HepG2 (cell line): ENCODE data around the gene SLC23A2. TPM values are rescaled to one million over a fixed set of nuclear protein-coding genes. Genes with fewer than 3 reads are reported as not detected.

Source experiments
- CENPT ChIP-seq: sonication (generic); formaldehyde crosslinking; IDR thresholded peaks from 2 replicates; pipeline ENCODE4 v1.8.0; 2022; ENCODE audit warnings: low read depth, mild to moderate bottlenecking, moderate library complexity, missing genetic modification reagents
- DMTF1 ChIP-seq: sonication (generic); formaldehyde crosslinking; IDR thresholded peaks from 2 replicates; pipeline ENCODE4 v1.4.0; 2020; ENCODE audit warnings: mild to moderate bottlenecking, missing genetic modification reagents
- HIVEP1 ChIP-seq: sonication (generic); formaldehyde crosslinking; IDR thresholded peaks from 2 replicates; pipeline ENCODE4 v1.4.0; 2020; ENCODE audit warnings: mild to moderate bottlenecking, missing genetic modification reagents
- HMGA1 ChIP-seq: sonication (generic); formaldehyde crosslinking; conservative IDR thresholded peaks from 2 replicates; pipeline ENCODE4 v1.4.0; 2020; ENCODE audit warnings: missing genetic modification reagents
- IRF2 ChIP-seq: IDR thresholded peaks from 2 replicates; pipeline ENCODE4 v1.6.1; 2018; ENCODE audit warnings: missing genetic modification reagents, missing compliant biosample characterization
- KLF16 ChIP-seq, 2 experiments: sonication (generic) in 1 of 2; formaldehyde crosslinking in 1 of 2; IDR thresholded peaks; 2 replicates each; pipeline versions ENCODE4 v1.6.1 to v1.8.0; 2016 to 2023; ENCODE audit warnings: missing genetic modification reagents in 2 of 2, missing compliant biosample characterization in 1 of 2
- MLLT10 ChIP-seq: sonication (generic); formaldehyde crosslinking; IDR thresholded peaks from 2 replicates; pipeline ENCODE4 v1.4.0; 2020; ENCODE audit warnings: missing genetic modification reagents
- PAXIP1 ChIP-seq: sonication (generic); formaldehyde crosslinking; conservative IDR thresholded peaks from 2 replicates; pipeline ENCODE4 v1.4.0; 2020; ENCODE audit warnings: mild to moderate bottlenecking, missing genetic modification reagents, moderate library complexity
- ZHX2 ChIP-seq, 2 experiments: sonication (generic) in 1 of 2; formaldehyde crosslinking in 1 of 2; IDR thresholded peaks; 2 replicates each; pipeline versions ENCODE4 v1.6.1 to v1.9.0; 2014 to 2022; ENCODE audit warnings: antibody characterized with exemption in 1 of 2, borderline replicate concordance in 1 of 2, inconsistent platforms in 1 of 2, low read depth in 1 of 2, missing genetic modification reagents in 1 of 2
- ZNF17 ChIP-seq: sonication (generic); formaldehyde crosslinking; IDR thresholded peaks from 2 replicates; pipeline ENCODE4 v1.5.0; 2020; ENCODE audit warnings: mild to moderate bottlenecking, missing genetic modification reagents
- ZNF414 ChIP-seq: sonication (generic); formaldehyde crosslinking; IDR thresholded peaks from 2 replicates; pipeline ENCODE4 v1.5.0; 2020; ENCODE audit warnings: missing genetic modification reagents
- ZNF543 ChIP-seq: sonication (generic); formaldehyde crosslinking; IDR thresholded peaks from 2 replicates; pipeline ENCODE4 v1.4.0; 2020; ENCODE audit warnings: mild to moderate bottlenecking, missing genetic modification reagents
- ZNF839 ChIP-seq: sonication (generic); formaldehyde crosslinking; IDR thresholded peaks from 2 replicates; pipeline ENCODE4 v1.4.0; 2020; ENCODE audit warnings: missing genetic modification reagents, mild to moderate bottlenecking, borderline replicate concordance
- polyA plus RNA-seq, 8 experiments: library from polyadenylated mRNA; depleted of rRNA in 3 of 8; stranded (reverse) in 7 of 8; unstranded in 1 of 8; fragments of >200 nt; fragmentation: Illumina TruSeq in 4 of 8; extraction: Trizol in 4 of 8; gene quantifications; 2 replicates each; pipeline versions ENCODE4 v1.2.1 to v1.2.3, GENCODE V29; 2011 to 2016; ENCODE audit warnings: low read depth in 4 of 8, missing spikeins in 1 of 8, mixed read lengths in 1 of 8; ENCODE audit not compliant: insufficient read depth in 1 of 8
- total RNA-seq, 5 experiments: library from RNA; depleted of rRNA; stranded (reverse); fragments of >200 nt; fragmentation: Illumina TruSeq; extraction: Trizol; gene quantifications; 2 replicates each; pipeline ENCODE4 v1.2.3, GENCODE V29; 2016; ENCODE audit warnings: low read depth in 1 of 5
- TF ChIP-seq, protein P1 (sequence below): sonication (generic); formaldehyde crosslinking; IDR thresholded peaks from 2 replicates; pipeline ENCODE4 v1.5.0; 2020; ENCODE audit warnings: missing genetic modification reagents

Gene SLC23A2
- total and polyA plus RNA-seq, 2 of the 13 experiments (the other 11 are each of a cell fraction or from before 2014, with no cell fraction given): 42.2 to 51.2 TPM

DNA sequence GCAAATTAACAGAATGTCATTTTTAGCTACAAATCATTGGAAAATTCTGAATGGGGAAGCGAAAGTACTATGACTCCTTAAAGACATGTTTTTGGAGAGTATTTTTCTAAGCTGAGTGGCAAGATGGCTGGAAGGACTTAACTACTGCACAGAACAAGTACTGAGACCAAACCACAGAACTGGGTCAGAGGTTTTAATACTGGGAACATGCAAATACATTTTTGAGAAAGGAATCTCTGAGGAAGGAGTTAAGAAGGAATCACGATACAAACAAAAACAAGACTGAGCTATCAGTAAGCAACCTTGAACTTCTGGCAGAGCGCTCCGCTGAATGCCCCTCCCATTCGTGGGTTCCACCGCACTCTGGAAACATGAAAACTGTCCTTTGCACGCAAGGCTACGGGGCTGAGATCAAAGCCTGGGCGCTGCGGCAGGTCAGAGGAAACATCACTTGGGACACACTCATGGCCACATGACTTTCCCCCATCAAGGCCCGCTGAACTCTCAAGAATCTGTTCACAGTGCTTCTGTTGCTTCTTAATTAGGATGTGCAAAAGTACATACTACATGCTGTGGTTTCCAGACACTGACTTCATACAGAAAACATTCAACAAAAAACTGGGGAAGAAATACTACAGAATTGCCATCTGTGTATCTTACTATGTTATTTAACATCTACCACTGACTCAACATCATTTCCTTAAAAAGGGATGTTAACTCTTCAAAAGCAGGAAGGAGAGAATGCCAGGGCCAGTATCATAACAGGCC, 27.8 kb downstream of the SLC23A2 start (continued):
- TF ChIP-seq PAXIP1 (CRISPR knock-in tag): peak; percentile 98
- no peak for TF ChIP-seq DMTF1
- TF ChIP-seq, protein P1, sequence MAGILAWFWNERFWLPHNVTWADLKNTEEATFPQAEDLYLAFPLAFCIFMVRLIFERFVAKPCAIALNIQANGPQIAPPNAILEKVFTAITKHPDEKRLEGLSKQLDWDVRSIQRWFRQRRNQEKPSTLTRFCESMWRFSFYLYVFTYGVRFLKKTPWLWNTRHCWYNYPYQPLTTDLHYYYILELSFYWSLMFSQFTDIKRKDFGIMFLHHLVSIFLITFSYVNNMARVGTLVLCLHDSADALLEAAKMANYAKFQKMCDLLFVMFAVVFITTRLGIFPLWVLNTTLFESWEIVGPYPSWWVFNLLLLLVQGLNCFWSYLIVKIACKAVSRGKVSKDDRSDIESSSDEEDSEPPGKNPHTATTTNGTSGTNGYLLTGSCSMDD: no peak
- no peak for TF ChIP-seq CENPT (CRISPR knock-in tag)
- peak; percentile 87 for TF ChIP-seq ZHX2 (IDR thresholded peaks at IDR 0.05; ENCODE audit: low read depth)
- TF ChIP-seq ZHX2 (CRISPR knock-in tag; IDR thresholded peaks at IDR 0.05; ENCODE audit: borderline replicate concordance): no peak
- peak; percentile 98 for TF ChIP-seq ZNF414 (CRISPR knock-in tag)
- TF ChIP-seq ZNF17 (CRISPR knock-in tag): no peak
- TF ChIP-seq ZNF543: peak; percentile 66; the same call in 1 of the 2 replicates
- peak; percentile 89 for TF ChIP-seq HIVEP1 (CRISPR knock-in tag)
- TF ChIP-seq HMGA1 (CRISPR knock-in tag): no peak
- TF ChIP-seq KLF16 (CRISPR knock-in tag; IDR thresholded peaks at IDR 0.05): peak in 1 of 2 experiments; percentile 89; a peak in 2 of 4 replicates
- peak; percentile 99 for TF ChIP-seq IRF2 (CRISPR knock-in tag)
- TF ChIP-seq MLLT10: no peak
- no peak for TF ChIP-seq ZNF839 (CRISPR knock-in tag)
